Measurements from ENCODE around the gene RAB4A. TPM values are rescaled to one million over a fixed set of nuclear protein-coding genes. Genes with fewer than 3 reads are reported as not detected.

Gene RAB4A
- total and polyA plus RNA-seq, 10 of the 15 experiments (the other 5 are each of a cell fraction or from before 2014, with no cell fraction given), result 4.0 to 35.8 (median 17.7) TPM

DNA sequence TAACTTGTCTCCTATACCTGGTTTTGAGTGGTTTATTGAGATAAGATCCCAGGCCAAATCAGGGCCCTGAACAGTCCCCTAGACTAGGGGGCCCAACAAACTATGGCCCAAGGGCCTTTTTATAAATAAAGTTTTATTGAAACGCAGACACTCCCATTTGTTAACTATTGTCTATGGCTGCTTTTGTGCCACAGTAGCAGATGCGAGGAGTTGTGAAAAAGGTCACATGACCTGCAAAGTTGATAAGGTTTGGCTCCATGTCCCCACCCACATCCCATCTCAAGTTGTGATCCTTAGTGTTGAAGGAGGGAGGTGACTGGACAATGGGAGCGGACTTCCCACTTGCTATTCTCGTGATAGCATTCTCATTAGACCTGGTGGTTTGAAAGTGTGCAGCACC, 29.5 kb upstream of the RAB4A start:
- FAIRE-seq (no peak), DNase-seq (ENCODE audit: low read depth, low spot score) (no peak), ATAC-seq (no peak)
- Histone ChIP-seq H3K79me2 (ENCODE audit: control insufficient read depth, insufficient read depth, low read length) (no peaks in the 10 kb centered on the region), H3K27me3 (replicated peaks in 1 of 2; ENCODE audit: control insufficient read depth in 2 of 2, insufficient read depth in 2 of 2, low read length in 1 of 2) (no peaks in the 10 kb centered on the region; a peak in 1 of 4 replicates), H3K4me2 (ENCODE audit: control insufficient read depth, insufficient read depth) (no peak overlapping the region), H3K9me3 (replicated peaks; ENCODE audit: control insufficient read depth, insufficient read depth, low read length) (no peaks in the 10 kb centered on the region; the same call in 2 of the 3 replicates), H3K36me3 (ENCODE audit: control insufficient read depth in 2 of 2, insufficient read depth in 2 of 2, low read length in 1 of 2) (no peaks in the 10 kb centered on the region), H3K4me3 (no peak overlapping the region), H3K9ac (ENCODE audit: control insufficient read depth, insufficient read depth, low read length) (no peak overlapping the region), H2AFZ (ENCODE audit: control insufficient read depth, low read depth, low read length) (no peak overlapping the region), H3K4me1 (ENCODE audit: control insufficient read depth, insufficient read depth, low read length) (no peaks in the 10 kb centered on the region), H4K20me1 (ENCODE audit: control insufficient read depth, insufficient read depth) (no peaks in the 10 kb centered on the region), H3K27ac (ENCODE audit: control insufficient read depth, insufficient read depth) (no peak overlapping the region)
- RAD21 ChIA-PET (ENCODE audit: unreplicated experiment), result no interaction called here
- intact Hi-C loops (cut with micrococcal nuclease; ENCODE audit: unreplicated experiment) (no loop called here), in situ Hi-C loops (cut with MboI) (no loop called here)
- SMC1A ChIA-PET (ENCODE audit: uncharacterized antibody, unreplicated experiment), result no interaction called here
- POLR2A ChIA-PET, result no interaction called here
- no TSS peak for BruUV-seq (replicated peaks)
- TF ChIP-seq MYC (IDR thresholded peaks at IDR 0.05; ENCODE audit: insufficient read depth, insufficient read length, insufficient replicate concordance, low read length, severe bottlenecking), result no peak
- TF ChIP-seq, protein P1, sequence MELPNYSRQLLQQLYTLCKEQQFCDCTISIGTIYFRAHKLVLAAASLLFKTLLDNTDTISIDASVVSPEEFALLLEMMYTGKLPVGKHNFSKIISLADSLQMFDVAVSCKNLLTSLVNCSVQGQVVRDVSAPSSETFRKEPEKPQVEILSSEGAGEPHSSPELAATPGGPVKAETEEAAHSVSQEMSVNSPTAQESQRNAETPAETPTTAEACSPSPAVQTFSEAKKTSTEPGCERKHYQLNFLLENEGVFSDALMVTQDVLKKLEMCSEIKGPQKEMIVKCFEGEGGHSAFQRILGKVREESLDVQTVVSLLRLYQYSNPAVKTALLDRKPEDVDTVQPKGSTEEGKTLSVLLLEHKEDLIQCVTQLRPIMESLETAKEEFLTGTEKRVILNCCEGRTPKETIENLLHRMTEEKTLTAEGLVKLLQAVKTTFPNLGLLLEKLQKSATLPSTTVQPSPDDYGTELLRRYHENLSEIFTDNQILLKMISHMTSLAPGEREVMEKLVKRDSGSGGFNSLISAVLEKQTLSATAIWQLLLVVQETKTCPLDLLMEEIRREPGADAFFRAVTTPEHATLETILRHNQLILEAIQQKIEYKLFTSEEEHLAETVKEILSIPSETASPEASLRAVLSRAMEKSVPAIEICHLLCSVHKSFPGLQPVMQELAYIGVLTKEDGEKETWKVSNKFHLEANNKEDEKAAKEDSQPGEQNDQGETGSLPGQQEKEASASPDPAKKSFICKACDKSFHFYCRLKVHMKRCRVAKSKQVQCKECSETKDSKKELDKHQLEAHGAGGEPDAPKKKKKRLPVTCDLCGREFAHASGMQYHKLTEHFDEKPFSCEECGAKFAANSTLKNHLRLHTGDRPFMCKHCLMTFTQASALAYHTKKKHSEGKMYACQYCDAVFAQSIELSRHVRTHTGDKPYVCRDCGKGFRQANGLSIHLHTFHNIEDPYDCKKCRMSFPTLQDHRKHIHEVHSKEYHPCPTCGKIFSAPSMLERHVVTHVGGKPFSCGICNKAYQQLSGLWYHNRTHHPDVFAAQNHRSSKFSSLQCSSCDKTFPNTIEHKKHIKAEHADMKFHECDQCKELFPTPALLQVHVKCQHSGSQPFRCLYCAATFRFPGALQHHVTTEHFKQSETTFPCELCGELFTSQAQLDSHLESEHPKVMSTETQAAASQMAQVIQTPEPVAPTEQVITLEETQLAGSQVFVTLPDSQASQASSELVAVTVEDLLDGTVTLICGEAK (IDR thresholded peaks at IDR 0.05; ENCODE audit: borderline replicate concordance), result peak; percentile 44
- WGBS (ENCODE audit: insufficient coverage, insufficient replicate concordance, low lambda C conversion rate, missing lambda C conversion rate), result 74% methylated on average over 4 of the region's 4 CpGs
- CTCF ChIA-PET, result no interaction called here

DNA sequence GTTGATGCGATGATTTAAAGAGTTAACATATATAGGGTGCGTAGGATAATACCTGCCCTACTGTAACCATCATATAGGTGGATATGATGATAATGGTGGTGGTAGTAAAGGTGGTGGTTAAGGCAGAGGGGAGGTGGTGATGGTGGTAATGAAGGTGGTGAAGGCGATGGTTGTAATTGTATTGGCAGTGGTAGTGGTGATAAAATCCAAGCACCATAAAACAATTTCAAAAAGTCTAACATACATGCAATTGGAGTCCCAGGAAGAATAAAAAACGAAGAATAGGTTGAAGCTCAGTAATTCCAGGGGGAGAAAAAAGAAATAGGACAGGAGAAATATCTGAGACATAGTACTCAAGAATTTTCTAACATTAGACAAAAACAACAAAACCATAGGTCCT, 27.3 kb upstream of the RAB4A start:
- DNase-seq (ENCODE audit: low read depth, low spot score) (no peak), ATAC-seq (no peak), FAIRE-seq (no peak)
- Histone ChIP-seq H3K27ac (ENCODE audit: control insufficient read depth, insufficient read depth) (no peak overlapping the region), H3K36me3 (ENCODE audit: control insufficient read depth in 2 of 2, insufficient read depth in 2 of 2, low read length in 1 of 2) (no peaks in the 10 kb centered on the region), H3K79me2 (ENCODE audit: control insufficient read depth, insufficient read depth, low read length) (no peaks in the 10 kb centered on the region), H2AFZ (ENCODE audit: control insufficient read depth, low read depth, low read length) (no peak overlapping the region), H3K4me3 (no peak overlapping the region), H3K27me3 (replicated peaks in 1 of 2; ENCODE audit: control insufficient read depth in 2 of 2, insufficient read depth in 2 of 2, low read length in 1 of 2) (no peaks in the 10 kb centered on the region; a peak in 1 of 4 replicates), H4K20me1 (ENCODE audit: control insufficient read depth, insufficient read depth) (no peaks in the 10 kb centered on the region), H3K4me1 (ENCODE audit: control insufficient read depth, insufficient read depth, low read length) (no peaks in the 10 kb centered on the region), H3K9ac (ENCODE audit: control insufficient read depth, insufficient read depth, low read length) (no peak overlapping the region), H3K9me3 (replicated peaks; ENCODE audit: control insufficient read depth, insufficient read depth, low read length) (no peaks in the 10 kb centered on the region; the same call in 2 of the 3 replicates), H3K4me2 (ENCODE audit: control insufficient read depth, insufficient read depth) (no peak overlapping the region)
- WGBS (ENCODE audit: insufficient coverage, insufficient replicate concordance, low lambda C conversion rate, missing lambda C conversion rate), result 35% methylated on average over 4 of the region's 4 CpGs
- ChIA-PET POLR2A (no interaction called here), SMC1A (ENCODE audit: uncharacterized antibody, unreplicated experiment) (interaction anchor here (0.9 kb wide), 1 partner anchor 239 kb away, joined by 4 read pairs; no protein-coding TSS in a partner anchor), RAD21 (ENCODE audit: unreplicated experiment) (no interaction called here), CTCF (interaction anchor here (1.4 kb wide), 1 partner anchor 15 kb away, joined by 5 read pairs; no protein-coding TSS in a partner anchor)
- in situ Hi-C loops (cut with MboI), result no loop called here
- intact Hi-C loops (cut with micrococcal nuclease; ENCODE audit: unreplicated experiment), result no loop called here
- BruUV-seq (replicated peaks), result no TSS peak
- no peak for TF ChIP-seq TAF1 (IDR thresholded peaks at IDR 0.05; ENCODE audit: borderline replicate concordance, low read depth, low read length)
- no peak for TF ChIP-seq MTA2 (IDR thresholded peaks at IDR 0.05; ENCODE audit: low read depth)
- no peak for TF ChIP-seq IKZF2 (IDR thresholded peaks at IDR 0.05)
- TF ChIP-seq ZNF217 (IDR thresholded peaks at IDR 0.05), result no peak
- no peak for TF ChIP-seq ZNF274 (IDR thresholded peaks at IDR 0.05; ENCODE audit: insufficient read depth, insufficient read length)
- TF ChIP-seq NFYB (IDR thresholded peaks at IDR 0.05; ENCODE audit: insufficient read depth, low read depth, low read length), result no peak
- no peak for TF ChIP-seq ATF7 (IDR thresholded peaks at IDR 0.05; ENCODE audit: low read depth)
- no peak for TF ChIP-seq SUZ12 (IDR thresholded peaks at IDR 0.05; ENCODE audit: unreplicated experiment)
- no peak for TF ChIP-seq ZNF622 (IDR thresholded peaks at IDR 0.05)
- no peak for TF ChIP-seq IRF4 (IDR thresholded peaks at IDR 0.05; ENCODE audit: low read depth, low read length)
- no peak for TF ChIP-seq IKZF1 (conservative IDR thresholded peaks at IDR 0.05)
- TF ChIP-seq, protein P2, sequence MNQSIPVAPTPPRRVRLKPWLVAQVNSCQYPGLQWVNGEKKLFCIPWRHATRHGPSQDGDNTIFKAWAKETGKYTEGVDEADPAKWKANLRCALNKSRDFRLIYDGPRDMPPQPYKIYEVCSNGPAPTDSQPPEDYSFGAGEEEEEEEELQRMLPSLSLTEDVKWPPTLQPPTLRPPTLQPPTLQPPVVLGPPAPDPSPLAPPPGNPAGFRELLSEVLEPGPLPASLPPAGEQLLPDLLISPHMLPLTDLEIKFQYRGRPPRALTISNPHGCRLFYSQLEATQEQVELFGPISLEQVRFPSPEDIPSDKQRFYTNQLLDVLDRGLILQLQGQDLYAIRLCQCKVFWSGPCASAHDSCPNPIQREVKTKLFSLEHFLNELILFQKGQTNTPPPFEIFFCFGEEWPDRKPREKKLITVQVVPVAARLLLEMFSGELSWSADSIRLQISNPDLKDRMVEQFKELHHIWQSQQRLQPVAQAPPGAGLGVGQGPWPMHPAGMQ (IDR thresholded peaks at IDR 0.05; ENCODE audit: borderline replicate concordance), result no peak
